ENCODE data around the gene THSD4.
A peak's percentile ranks its signal among the peaks of the same experiment; 100 is the strongest.

THSD4 gene

GRCh38 chr15:71323584-71323983 lies 208.3 kb downstream of the THSD4 start:
- DNase-seq (ENCODE audit: low read depth), result no peak
- TF ChIP-seq CTCF (conservative IDR thresholded peaks at IDR 0.05; ENCODE audit: control insufficient read depth, insufficient read depth, low read depth, low read length), result no peak

GRCh38 chr15:71325481-71325880 lies 210.2 kb downstream of the THSD4 start:
- no peak overlapping the region for H3K4me3 ChIP-seq (ENCODE audit: control insufficient read depth, low read depth, low read length)
- DNase-seq (ENCODE audit: low read depth), result peak; percentile 59
- TF ChIP-seq CTCF (conservative IDR thresholded peaks at IDR 0.05; ENCODE audit: control insufficient read depth, insufficient read depth, low read depth, low read length), result no peak

More at GRCh38 chr15:71323584-71323983, 208.3 kb downstream of the THSD4 start:
- no peak overlapping the region for H3K4me3 ChIP-seq (ENCODE audit: control insufficient read depth, low read depth, low read length)

DNA sequence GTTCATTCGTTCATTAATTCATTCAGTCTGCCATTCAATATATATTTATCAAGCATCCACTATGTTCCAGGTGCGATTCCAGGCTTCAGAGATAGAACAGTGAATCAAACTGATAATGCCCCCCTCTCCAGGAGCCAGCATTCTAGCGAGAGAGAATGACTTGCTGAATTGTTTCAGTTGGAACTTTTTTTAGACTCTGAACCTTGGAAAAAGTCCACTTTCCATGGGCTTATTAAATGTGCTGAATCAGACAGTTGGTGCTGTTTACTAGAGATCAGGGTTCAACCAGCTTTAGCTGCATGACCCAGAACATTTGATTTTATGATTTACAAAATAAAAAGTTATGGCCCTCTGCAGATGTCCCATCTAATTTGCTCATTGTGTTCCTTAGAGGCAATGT lies 213.2 kb downstream of the THSD4 start:
- TF ChIP-seq CTCF (conservative IDR thresholded peaks at IDR 0.05; ENCODE audit: control insufficient read depth, insufficient read depth, low read depth, low read length), result no peak
- no peak overlapping the region for H3K4me3 ChIP-seq (ENCODE audit: control insufficient read depth, low read depth, low read length)
- no peak for DNase-seq (ENCODE audit: low read depth)

- TF ChIP-seq CTCF (conservative IDR thresholded peaks at IDR 0.05; ENCODE audit: control insufficient read depth, insufficient read depth, low read depth, low read length), result no peak
- H3K4me3 ChIP-seq (ENCODE audit: control insufficient read depth, low read depth, low read length), result no peak overlapping the region
- DNase-seq (ENCODE audit: low read depth), result peak; percentile 21
Observed at GRCh38 chr15:71329041-71329440, 213.8 kb downstream of the THSD4 start.

DNA sequence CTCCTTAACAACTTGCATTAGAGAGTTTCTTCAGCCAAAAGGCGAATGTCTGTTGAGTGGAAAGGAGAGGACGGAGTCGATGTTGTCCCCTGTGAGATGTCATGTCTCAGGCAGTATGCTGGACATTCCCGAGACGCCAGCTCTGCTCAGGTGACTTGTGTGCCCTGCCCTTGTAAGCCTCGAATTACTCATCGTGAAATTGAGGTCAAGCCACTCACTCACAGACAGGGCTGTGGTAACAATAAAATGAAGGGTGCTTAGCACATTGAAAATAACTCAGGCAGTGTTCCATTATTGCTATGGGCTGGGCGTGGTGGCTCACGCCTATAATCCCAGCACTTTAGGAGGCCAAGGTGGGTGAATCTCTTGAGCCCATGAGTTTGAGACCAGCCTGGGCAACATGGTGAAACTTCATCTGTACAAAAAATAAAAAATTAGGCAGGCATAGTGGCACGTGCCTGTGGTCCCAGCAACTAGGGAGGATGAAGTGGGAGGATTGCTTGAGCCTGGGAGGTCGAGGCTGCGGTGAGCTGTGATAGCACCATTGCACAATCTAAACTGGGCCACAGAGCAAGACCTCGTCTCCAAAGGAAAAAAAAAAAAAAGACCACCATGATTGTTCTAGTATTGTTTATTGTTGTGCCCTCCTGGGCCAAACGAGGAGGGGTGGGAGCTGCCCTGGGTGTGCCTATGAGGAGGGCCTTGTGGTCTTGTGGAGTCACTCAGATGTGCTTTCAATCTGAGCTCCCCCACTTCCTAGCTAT lies 214.4 kb downstream of the THSD4 start:
- TF ChIP-seq CTCF (conservative IDR thresholded peaks at IDR 0.05; ENCODE audit: control insufficient read depth, insufficient read depth, low read depth, low read length), result no peak
- H3K4me3 ChIP-seq (ENCODE audit: control insufficient read depth, low read depth, low read length), result no peak overlapping the region
- peak; percentile 73 for DNase-seq (ENCODE audit: low read depth)

DNA sequence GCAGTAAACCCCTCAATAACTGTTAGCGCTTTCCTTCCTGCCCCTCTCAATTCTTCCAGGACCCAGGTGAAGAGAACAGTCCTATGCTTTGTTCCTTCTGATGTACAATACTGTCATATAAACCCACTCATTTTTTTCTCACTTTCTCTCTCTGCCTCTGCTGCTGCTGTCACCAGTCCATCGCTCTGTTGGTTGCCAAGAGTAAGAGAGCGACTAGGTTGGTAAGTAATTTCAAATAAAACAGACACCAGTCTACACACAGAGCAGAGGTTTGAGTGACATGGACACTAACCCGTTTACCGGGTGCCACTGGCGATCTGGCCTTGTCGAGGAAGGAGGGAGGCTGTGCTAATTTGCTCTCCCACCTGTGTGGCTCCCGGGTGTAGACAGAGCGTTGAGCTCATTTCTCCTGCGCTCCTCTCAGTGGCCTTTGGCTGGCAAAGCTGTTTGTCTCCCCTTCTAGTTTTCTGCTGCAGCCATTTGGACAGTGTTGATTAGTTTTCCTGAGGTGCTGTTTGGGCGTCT lies 215.4 kb downstream of the THSD4 start:
- no peak for TF ChIP-seq CTCF (conservative IDR thresholded peaks at IDR 0.05; ENCODE audit: control insufficient read depth, insufficient read depth, low read depth, low read length)
- H3K4me3 ChIP-seq (ENCODE audit: control insufficient read depth, low read depth, low read length), result no peak overlapping the region
- no peak for DNase-seq (ENCODE audit: low read depth)
